Skin epidermis (tissue), 12 donors: Measurements from ENCODE around the gene LILRA1.

Experiments
- H3K27ac ChIP-seq, 21 experiments: fragments of 200-600 bp; sonication (generic) in 11 of 21; one replicate each; pipeline ENCODE4 v1.5.0; 2020; ENCODE audit warnings: mild to moderate bottlenecking in 3 of 21, inconsistent platforms in 2 of 21, moderate library complexity in 2 of 21
- H3K4me3 ChIP-seq, 7 experiments: fragments of 200-600 bp; sonication (generic) in 2 of 7; one replicate each; pipeline ENCODE4 v1.5.0; 2020; ENCODE audit warnings: inconsistent platforms in 2 of 7, mild to moderate bottlenecking in 2 of 7, moderate library complexity in 1 of 7

LILRA1 gene

GRCh38 chr19:54650108-54650655, 56.8 kb downstream of the LILRA1 start:
- H3K4me3 ChIP-seq: no peak overlapping the region
- H3K27ac ChIP-seq: no peak overlapping the region
